Testis (tissue), 3 donors: Measurements from ENCODE around the gene COTL1. TPM values are rescaled to one million over a fixed set of nuclear protein-coding genes. Genes with fewer than 3 reads are reported as not detected.

Source experiments
- DNase-seq: peaks from one replicate; pipeline ENCODE4 v3.0.0-alpha.2; 2019
- H3K27ac ChIP-seq, 2 donors: fragments of 200-600 bp; sonication (generic); one replicate each; pipeline ENCODE4 v1.5.1; 2019
- H3K27me3 ChIP-seq: fragments of 200-600 bp; sonication (generic); one replicate; pipeline ENCODE4 v1.5.1; 2019
- H3K36me3 ChIP-seq: fragments of 200-600 bp; sonication (generic); one replicate; pipeline ENCODE4 v1.5.1; 2017; ENCODE audit warnings: low read depth; ENCODE audit errors: missing control alignments
- H3K4me1 ChIP-seq: fragments of 200-600 bp; sonication (generic); one replicate; pipeline ENCODE4 v1.5.1; 2019
- H3K4me3 ChIP-seq, 2 donors: fragments of 200-600 bp; sonication (generic); one replicate each; pipeline ENCODE4 v1.5.1; 2017 to 2019
- H3K9me3 ChIP-seq: fragments of 200-600 bp; sonication (generic); one replicate; pipeline ENCODE4 v1.5.1; 2017
- POLR2A ChIP-seq: fragments of 450-650 bp; IDR thresholded peaks from one replicate; pipeline ENCODE4 v1.6.1; 2017; ENCODE audit warnings: antibody characterized with exemption, mild to moderate bottlenecking, moderate library complexity
- WGBS, 2 donors: methylation state at CpG; one replicate each; pipeline ENCODE4 v1.1.5; 2018; 5-methylcytosine and 5-hydroxymethylcytosine counted together
- intact Hi-C: fragments of 100-400 bp; cut with DNase I; formaldehyde crosslinking; loops from one replicate; pipeline ENCODE4 v1.15.1; 2023; ENCODE audit warnings: low total_unique reads
- polyA plus RNA-seq: library from polyadenylated mRNA; stranded (reverse); fragments of 350-450 nt; fragmentation: Illumina TruSeq; extraction: RNeasy Lipid Tissue Mini Kit (QIAGEN cat#74804); gene quantifications from one replicate; pipeline ENCODE4 v1.2.3, GENCODE V29; 2014; ENCODE audit warnings: low read depth, low replicate concordance; ENCODE audit not compliant: insufficient read depth
- total RNA-seq, 2 donors: library from RNA; depleted of rRNA; stranded (reverse); fragments of >200 nt; gene quantifications; one replicate each; pipeline ENCODE4 v1.2.3, GENCODE V29; 2016
- TF ChIP-seq, protein P1 (sequence below), 3 experiments: fragments of 450-650 bp in 2 of 3; fragments of 200-600 bp in 1 of 3; sonication (generic) in 1 of 3; IDR thresholded peaks; one replicate each; pipeline ENCODE4 v1.5.1; 2016 to 2019; ENCODE audit warnings: antibody characterized with exemption in 3 of 3, mild to moderate bottlenecking in 2 of 3, moderate library complexity in 1 of 3

COTL1 gene
- total and polyA plus RNA-seq, 3 donors from 2014 or later, result 56.9 to 124 (median 61.9) TPM

DNA sequence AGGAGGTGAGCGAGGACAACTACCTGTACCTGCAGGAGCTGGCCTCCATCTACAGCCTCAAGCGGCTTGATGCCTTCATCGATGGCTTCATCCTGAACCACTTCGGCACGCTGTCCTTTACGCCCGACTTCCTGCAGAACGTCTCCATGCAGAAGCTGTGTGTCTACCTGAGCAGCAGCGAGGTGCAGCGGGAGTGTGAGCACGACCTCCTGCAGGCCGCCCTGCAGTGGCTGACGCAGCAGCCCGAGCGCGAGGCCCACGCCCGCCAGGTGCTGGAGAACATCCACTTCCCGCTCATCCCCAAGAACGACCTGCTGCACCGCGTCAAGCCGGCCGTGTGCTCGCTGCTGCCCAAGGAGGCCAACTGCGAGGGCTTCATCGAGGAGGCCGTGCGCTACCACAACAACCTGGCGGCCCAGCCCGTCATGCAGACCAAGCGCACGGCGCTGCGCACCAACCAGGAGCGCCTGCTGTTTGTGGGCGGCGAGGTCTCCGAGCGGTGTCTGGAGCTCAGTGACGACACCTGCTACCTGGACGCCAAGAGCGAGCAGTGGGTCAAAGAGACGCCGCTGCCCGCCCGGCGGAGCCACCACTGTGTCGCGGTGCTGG lies 39.5 kb upstream of the COTL1 start:
- H3K27ac ChIP-seq, result no peak overlapping the region
- 92 to 97% methylated on average over 32 to 44 of the region's 50 CpGs for WGBS, 2 donors
- H3K4me3 ChIP-seq, result no peak overlapping the region
- no peak for DNase-seq
- no peaks in the 10 kb centered on the region for H3K27me3 ChIP-seq
- H3K36me3 ChIP-seq, result no peaks in the 10 kb centered on the region
- no peaks in the 10 kb centered on the region for H3K4me1 ChIP-seq
- intact Hi-C loops, result no loop called here
- no peaks in the 10 kb centered on the region for H3K9me3 ChIP-seq
- TF ChIP-seq, protein P1, sequence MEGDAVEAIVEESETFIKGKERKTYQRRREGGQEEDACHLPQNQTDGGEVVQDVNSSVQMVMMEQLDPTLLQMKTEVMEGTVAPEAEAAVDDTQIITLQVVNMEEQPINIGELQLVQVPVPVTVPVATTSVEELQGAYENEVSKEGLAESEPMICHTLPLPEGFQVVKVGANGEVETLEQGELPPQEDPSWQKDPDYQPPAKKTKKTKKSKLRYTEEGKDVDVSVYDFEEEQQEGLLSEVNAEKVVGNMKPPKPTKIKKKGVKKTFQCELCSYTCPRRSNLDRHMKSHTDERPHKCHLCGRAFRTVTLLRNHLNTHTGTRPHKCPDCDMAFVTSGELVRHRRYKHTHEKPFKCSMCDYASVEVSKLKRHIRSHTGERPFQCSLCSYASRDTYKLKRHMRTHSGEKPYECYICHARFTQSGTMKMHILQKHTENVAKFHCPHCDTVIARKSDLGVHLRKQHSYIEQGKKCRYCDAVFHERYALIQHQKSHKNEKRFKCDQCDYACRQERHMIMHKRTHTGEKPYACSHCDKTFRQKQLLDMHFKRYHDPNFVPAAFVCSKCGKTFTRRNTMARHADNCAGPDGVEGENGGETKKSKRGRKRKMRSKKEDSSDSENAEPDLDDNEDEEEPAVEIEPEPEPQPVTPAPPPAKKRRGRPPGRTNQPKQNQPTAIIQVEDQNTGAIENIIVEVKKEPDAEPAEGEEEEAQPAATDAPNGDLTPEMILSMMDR (IDR thresholded peaks at IDR 0.05), result no peak
- TF ChIP-seq POLR2A, result no peak

DNA sequence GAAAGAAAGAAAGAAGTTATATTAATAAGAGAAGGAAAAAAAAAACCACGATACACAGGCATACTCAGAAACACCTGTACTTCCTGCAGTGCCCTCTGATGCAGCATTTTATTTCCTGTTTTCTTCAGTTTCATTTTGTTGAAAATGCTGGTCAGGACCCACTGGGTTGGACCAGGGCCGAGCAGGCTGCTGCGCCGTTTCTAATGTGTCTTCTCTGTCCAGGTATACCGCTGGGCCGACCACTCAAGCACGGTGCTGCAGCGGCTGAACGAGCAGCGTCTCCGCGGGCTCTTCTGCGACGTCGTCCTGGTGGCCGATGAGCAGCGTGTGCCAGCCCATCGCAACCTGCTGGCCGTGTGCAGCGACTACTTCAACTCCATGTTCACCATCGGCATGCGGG lies 38.8 kb upstream of the COTL1 start:
- Histone ChIP-seq H3K36me3 (no peaks in the 10 kb centered on the region), H3K4me3 (no peak overlapping the region), H3K27ac (no peak overlapping the region), H3K9me3 (no peaks in the 10 kb centered on the region), H3K27me3 (no peaks in the 10 kb centered on the region), H3K4me1 (no peaks in the 10 kb centered on the region)
- intact Hi-C loops, result no loop called here
- TF ChIP-seq POLR2A, result no peak
- TF ChIP-seq, protein P1 (IDR thresholded peaks at IDR 0.05), result no peak
- DNase-seq, result no peak
- WGBS, 2 donors, result 89 to 92% methylated on average over 21 to 22 of the region's 22 CpGs

DNA sequence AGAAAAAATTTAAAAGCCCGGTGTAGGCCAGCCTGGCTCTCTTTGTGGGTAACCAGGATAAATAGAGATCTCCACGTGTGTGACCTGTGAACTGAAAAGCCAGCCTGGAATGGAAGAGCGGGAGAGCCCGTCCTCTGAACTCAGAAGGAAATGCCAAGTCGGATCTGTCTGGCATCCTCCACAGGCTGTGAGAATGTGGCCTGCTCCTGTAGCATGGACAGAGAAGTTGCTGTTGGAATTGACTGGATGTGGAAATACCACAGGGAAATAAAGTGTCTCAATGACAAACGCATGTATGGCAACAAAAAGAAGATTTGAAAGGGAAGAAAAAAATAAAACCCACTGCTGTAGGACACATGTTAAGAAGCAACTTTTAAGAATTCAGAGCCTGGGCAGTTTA lies 37.1 kb upstream of the COTL1 start:
- H3K4me1 ChIP-seq, result peaks cover 3% of the 10 kb centered on the region
- H3K27me3 ChIP-seq, result no peaks in the 10 kb centered on the region
- H3K4me3 ChIP-seq, result no peak overlapping the region
- no peaks in the 10 kb centered on the region for H3K9me3 ChIP-seq
- DNase-seq, result no peak
- no peaks in the 10 kb centered on the region for H3K36me3 ChIP-seq
- TF ChIP-seq, protein P1 (IDR thresholded peaks at IDR 0.05), result no peak
- no peak for TF ChIP-seq POLR2A
- H3K27ac ChIP-seq, result no peak overlapping the region
- WGBS, 2 donors, result 54 to 65% methylated on average over 6 of the region's 6 CpGs
- intact Hi-C loops, result no loop called here

DNA sequence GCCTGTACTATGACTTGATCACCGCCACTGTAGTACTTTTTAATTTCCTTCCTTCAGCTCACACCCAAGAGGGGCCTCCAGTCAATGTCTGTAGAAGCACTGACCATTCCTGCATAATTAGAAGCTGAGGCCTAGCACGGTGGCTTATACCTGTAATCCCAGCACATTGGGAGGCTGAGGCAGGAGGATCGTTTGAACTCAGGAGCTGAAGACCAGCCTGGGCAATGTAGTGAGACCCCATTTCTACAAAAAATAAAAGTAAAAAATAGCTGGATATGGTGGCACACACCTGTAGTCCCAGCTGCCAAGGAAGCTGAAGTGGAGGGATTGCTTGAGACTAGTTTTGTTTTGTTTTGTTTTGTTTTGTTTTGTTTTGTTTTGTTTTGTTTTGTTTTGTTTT lies 36.4 kb upstream of the COTL1 start:
- Histone ChIP-seq H3K4me1 (peaks cover 10% of the 10 kb centered on the region), H3K27me3 (no peaks in the 10 kb centered on the region), H3K36me3 (no peaks in the 10 kb centered on the region), H3K9me3 (no peaks in the 10 kb centered on the region), H3K4me3 (no peak overlapping the region), H3K27ac (no peak overlapping the region)
- WGBS, 2 donors, result 87 to 88% methylated on average over 3 of the region's 3 CpGs
- intact Hi-C loops, result no loop called here
- DNase-seq, result no peak
- TF ChIP-seq POLR2A, result no peak

DNA sequence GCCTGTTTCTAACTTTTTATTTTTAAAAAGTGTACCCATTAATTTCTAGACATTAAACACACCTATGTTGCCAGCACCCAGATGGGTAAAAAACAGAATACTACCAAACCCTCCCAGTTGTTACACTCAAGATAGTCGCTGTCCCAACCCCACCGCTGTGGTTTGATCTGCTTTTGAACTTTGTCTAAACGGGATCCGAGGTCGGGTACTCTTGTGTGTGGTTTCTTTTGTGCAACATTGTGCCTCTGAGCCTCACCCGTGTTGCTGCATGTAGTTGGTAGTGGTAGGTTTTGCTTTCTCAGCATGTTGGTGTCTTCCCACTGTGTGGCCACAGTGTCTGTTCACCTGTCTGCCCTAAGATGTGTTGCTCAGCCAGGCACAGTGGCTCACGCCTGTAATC lies 34.7 kb upstream of the COTL1 start:
- Histone ChIP-seq H3K4me1 (peaks cover 18% of the 10 kb centered on the region), H3K36me3 (no peaks in the 10 kb centered on the region), H3K27me3 (no peaks in the 10 kb centered on the region), H3K9me3 (no peaks in the 10 kb centered on the region), H3K4me3 (no peak overlapping the region), H3K27ac (no peak overlapping the region)
- intact Hi-C loops, result no loop called here
- TF ChIP-seq, protein P1 (IDR thresholded peaks at IDR 0.05), result no peak
- TF ChIP-seq POLR2A, result no peak
- DNase-seq, result no peak
- WGBS, 2 donors, result 88 to 95% methylated on average over 7 of the region's 7 CpGs
